ENCODE results near the gene NR3C1. TPM values are rescaled to one million over a fixed set of nuclear protein-coding genes. Genes with fewer than 3 reads are reported as not detected.

NR3C1 gene
- total RNA-seq, 1 experiment from 2014 or later, result 31.4 TPM

DNA sequence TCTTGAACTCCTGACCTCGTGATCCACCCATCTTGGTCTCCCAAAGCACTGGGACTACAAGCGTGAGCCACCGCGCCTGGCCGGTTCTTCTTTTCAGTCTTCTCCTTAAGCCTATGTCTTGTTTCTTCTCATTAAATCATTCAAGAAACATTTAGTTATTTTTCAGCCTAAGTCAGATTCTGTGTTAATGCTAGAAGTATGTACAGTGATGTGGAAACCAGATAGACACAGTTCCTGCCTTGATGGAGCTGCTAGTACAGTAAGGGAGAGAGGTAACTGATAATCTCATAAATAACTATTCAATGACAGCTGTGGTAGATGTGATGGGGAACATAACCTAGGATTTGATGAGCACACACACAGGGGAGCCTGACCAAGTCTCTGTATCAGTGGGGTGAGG, 46.3 kb upstream of the NR3C1 start:
- no peak for TF ChIP-seq CTCF (conservative IDR thresholded peaks at IDR 0.05)
- no peak for DNase-seq

More for the DNA sequence above, 46.3 kb upstream of the NR3C1 start:
- no peaks in the 10 kb centered on the region for H3K4me1 ChIP-seq (ENCODE audit: insufficient read depth, low read length)
- no peak overlapping the region for H3K27ac ChIP-seq (ENCODE audit: insufficient read length, low read depth, low read length)
- H3K23ac ChIP-seq (ENCODE audit: insufficient read length, low read depth, low read length), result no peak overlapping the region
- H3K79me2 ChIP-seq (ENCODE audit: insufficient read depth, low read length), result no peaks in the 10 kb centered on the region
- no peak overlapping the region for H3K14ac ChIP-seq (ENCODE audit: insufficient read depth, low read length)
- no peak overlapping the region for H4K8ac ChIP-seq (replicated peaks; ENCODE audit: insufficient read length, low read depth, low read length)
- no peaks in the 10 kb centered on the region for H3K23me2 ChIP-seq (ENCODE audit: insufficient read length, low read depth, low read length, poor library complexity, severe bottlenecking)
- no peak overlapping the region for H2BK5ac ChIP-seq (ENCODE audit: insufficient read length, low read length)
- no peak overlapping the region for H4K5ac ChIP-seq (ENCODE audit: insufficient read length, low read depth, low read length)
- no peak overlapping the region for H2BK15ac ChIP-seq (ENCODE audit: low read depth, low read length)
- H4K91ac ChIP-seq (ENCODE audit: insufficient read length, low read depth, low read length), result no peak overlapping the region
- no peak overlapping the region for H3K4me2 ChIP-seq (ENCODE audit: insufficient read depth, insufficient read length, low read length)
- no peak overlapping the region for H3T11ph ChIP-seq (ENCODE audit: low read length)
- Mint-ChIP-seq H3K9me3 (no peaks in the 10 kb centered on the region), H3K36me3 (ENCODE audit: insufficient read depth in 1 of 3, low read depth in 3 of 3) (no peaks in the 10 kb centered on the region), H3K4me1 (peaks cover 10 to 16% of the 10 kb centered on the region in 2 experiments), H3K27me3 (ENCODE audit: low read depth) (no peaks in the 10 kb centered on the region), H3K4me3 (no peak overlapping the region), H3K27ac (no peak overlapping the region)
- no peak overlapping the region for H2AK5ac ChIP-seq (ENCODE audit: insufficient read length, low read length)
- H3K9ac ChIP-seq (ENCODE audit: extremely low read depth, insufficient read length, low read length), result no peak overlapping the region
- no peak overlapping the region for H2AFZ ChIP-seq (ENCODE audit: low read length)
- H2BK120ac ChIP-seq (ENCODE audit: low read depth, low read length, poor library complexity, severe bottlenecking), result no peak overlapping the region
- H3K27me3 ChIP-seq (ENCODE audit: insufficient read depth, low read length), result no peaks in the 10 kb centered on the region
- H3K56ac ChIP-seq (ENCODE audit: insufficient read length, low read depth, low read length), result no peak overlapping the region
- no peak overlapping the region for H2BK12ac ChIP-seq (ENCODE audit: insufficient read length, low read depth, low read length)
- no peaks in the 10 kb centered on the region for H3K79me1 ChIP-seq (ENCODE audit: insufficient read depth, low read depth, low read length, poor library complexity, severe bottlenecking)
- no peaks in the 10 kb centered on the region for H3K9me3 ChIP-seq (ENCODE audit: control insufficient read depth, low read depth, low read length)
- no peak overlapping the region for H3K18ac ChIP-seq (ENCODE audit: insufficient read length, low read depth, low read length)
- H2BK20ac ChIP-seq (ENCODE audit: low read depth, low read length, poor library complexity, severe bottlenecking), result no peak overlapping the region
- no CpG with 5 or more reads among the region's 5 CpGs for WGBS (ENCODE audit: extremely low coverage, insufficient read length, low lambda C conversion rate)
- no peak overlapping the region for H3K4ac ChIP-seq (ENCODE audit: low read depth, low read length)
- H4K20me1 ChIP-seq (ENCODE audit: control insufficient read depth, insufficient read depth, insufficient read length), result no peaks in the 10 kb centered on the region

Measured in H9 (cell line).